HG03575 (cell line): ENCODE measurements around the gene FAM221B.

Experiments used
- ATAC-seq: cut with Tn5 transposase; IDR thresholded peaks from one replicate; pipeline ENCODE4 v1.9.1; 2021; ENCODE audit not compliant: unreplicated experiment, insufficient number of reproducible peaks, low FRiP score; ENCODE audit errors: extremely low read depth

Gene FAM221B

DNA sequence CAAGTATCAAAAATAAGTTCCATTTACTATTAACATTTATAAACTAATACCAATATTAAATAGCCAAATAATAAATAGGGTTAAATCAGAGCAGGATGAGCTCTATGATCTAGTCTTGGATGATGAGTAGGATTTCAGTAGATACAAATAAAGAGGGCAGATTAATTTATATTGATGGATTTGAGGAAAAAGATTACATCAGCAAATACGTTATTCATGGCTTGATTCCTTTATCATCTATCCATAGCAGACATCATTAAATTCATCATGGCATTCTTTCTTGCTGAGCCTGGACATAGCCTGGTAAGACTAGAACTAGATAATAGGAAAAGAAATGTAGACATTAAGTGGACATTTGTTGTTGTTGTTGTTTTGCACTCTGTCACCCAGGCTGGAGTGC, 61.1 kb downstream of the FAM221B start:
- no peak for ATAC-seq

DNA sequence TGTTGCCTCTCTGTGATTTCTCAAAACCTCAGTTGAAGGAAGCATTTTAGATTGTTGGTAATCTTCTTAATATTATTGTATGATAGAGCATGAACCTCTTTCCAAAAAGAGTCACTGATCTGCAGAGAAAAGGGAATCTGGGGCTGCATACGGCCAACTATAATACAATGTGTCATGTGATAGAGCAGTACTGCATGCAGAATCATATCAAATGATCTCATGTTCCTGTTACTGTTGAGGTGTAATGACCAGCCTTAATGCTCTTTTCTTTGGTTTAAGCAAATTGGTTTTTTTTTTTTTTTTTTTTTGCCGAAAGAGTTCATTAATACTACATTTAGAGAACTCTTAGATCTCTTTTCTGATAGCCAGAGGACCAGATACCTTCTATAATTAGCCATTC, 61.5 kb downstream of the FAM221B start:
- ATAC-seq = no peak
